Endodermal cell (in vitro differentiated cells): ENCODE data around the gene KIF18B. TPM values are rescaled to one million over a fixed set of nuclear protein-coding genes. Genes with fewer than 3 reads are reported as not detected.

Source experiments
- DNase-seq: peaks from one replicate; pipeline ENCODE4 v3.0.0-alpha.2; 2017
- H3K27ac ChIP-seq: 2 replicates; pipeline ENCODE4 v1.5.1; 2013; ENCODE audit warnings: mild to moderate bottlenecking, low read depth, low read length, moderate library complexity
- H3K27me3 ChIP-seq: 2 replicates; pipeline ENCODE4 v1.6.1; 2013; ENCODE audit warnings: mild to moderate bottlenecking, low read length, moderate library complexity; ENCODE audit not compliant: insufficient read depth, control insufficient read depth, poor library complexity, severe bottlenecking
- H3K36me3 ChIP-seq: 2 replicates; pipeline ENCODE4 v1.7.0; 2013; ENCODE audit warnings: mild to moderate bottlenecking, low read length, moderate library complexity; ENCODE audit not compliant: control insufficient read depth, insufficient read depth
- H3K4me1 ChIP-seq: one replicate; pipeline ENCODE4 v1.7.0; 2013; ENCODE audit warnings: low read length; ENCODE audit not compliant: control insufficient read depth, insufficient read depth
- H3K4me3 ChIP-seq: 2 replicates; pipeline ENCODE4 v1.5.1; 2013; ENCODE audit warnings: mild to moderate bottlenecking, low read length, moderate library complexity
- H3K9ac ChIP-seq: 2 replicates; pipeline ENCODE4 v1.6.1; 2013; ENCODE audit warnings: mild to moderate bottlenecking, low read length, moderate library complexity; ENCODE audit not compliant: poor library complexity, severe bottlenecking; ENCODE audit errors: extremely low read depth
- H3K9me3 ChIP-seq: 2 replicates; pipeline ENCODE4 v1.6.1; 2013; ENCODE audit warnings: mild to moderate bottlenecking, low read length, moderate library complexity; ENCODE audit not compliant: control insufficient read depth
- H3K27ac Mint-ChIP-seq: 2 replicates; pipeline ENCODE4 v1.8.0; 2020; ENCODE audit warnings: mixed read lengths
- H3K27me3 Mint-ChIP-seq: 2 replicates; pipeline ENCODE4 v1.8.0; 2021; ENCODE audit warnings: mild to moderate bottlenecking, mixed read lengths; ENCODE audit not compliant: insufficient read depth
- H3K36me3 Mint-ChIP-seq: 2 replicates; pipeline ENCODE4 v1.8.0; 2020; ENCODE audit warnings: low read depth, mixed read lengths
- H3K4me1 Mint-ChIP-seq: 2 replicates; pipeline ENCODE4 v1.8.0; 2020; ENCODE audit warnings: mixed read lengths
- H3K4me3 Mint-ChIP-seq: 2 replicates; pipeline ENCODE4 v1.8.0; 2020; ENCODE audit warnings: mild to moderate bottlenecking, moderate library complexity, mixed read lengths
- H3K9me3 Mint-ChIP-seq: 2 replicates; pipeline ENCODE4 v1.8.0; 2020; ENCODE audit warnings: mild to moderate bottlenecking, mixed read lengths
- CTCF ChIP-seq: fragments of 200-600 bp; sonication (generic); conservative IDR thresholded peaks from 2 replicates; pipeline ENCODE4 v1.5.0; 2021; ENCODE audit warnings: antibody characterized with exemption, mild to moderate bottlenecking
- whole genome bisulfite sequencing, 2 experiments: methylation state at CpG; one replicate each; pipeline versions ENCODE4 v1.1.5 to v1.1.7; 2013; ENCODE audit warnings: missing lambda C conversion rate in 2 of 2, mixed read lengths in 1 of 2; ENCODE audit not compliant: insufficient coverage in 1 of 2, insufficient read length in 1 of 2; 5-methylcytosine and 5-hydroxymethylcytosine counted together
- total RNA-seq, 2 donors: library from RNA; stranded (reverse); fragmentation: NEBNext Ultra II Directional in 1 of 2; extraction: Animal tissue kit (Norgen Biotek cat#: 25700) in 1 of 2; gene quantifications; 2 replicates in 1 of 2; 3 replicates in 1 of 2; pipeline ENCODE4 v1.2.1, GENCODE V29; 2021

Gene KIF18B
- total RNA-seq, 2 donors from 2014 or later = 43.5 to 64.7 TPM

GRCh38 chr17:44961921-44962350 lies 14.4 kb upstream of the KIF18B start:
- peak; percentile 88 for DNase-seq
- Mint-ChIP-seq H3K36me3 (no peaks in the 10 kb centered on the region), H3K27me3 (peaks cover 58% of the 10 kb centered on the region), H3K4me1 (no peaks in the 10 kb centered on the region), H3K4me3 (no peak overlapping the region), H3K27ac (no peak overlapping the region), H3K9me3 (peaks cover 3% of the 10 kb centered on the region)
- H3K9ac ChIP-seq = no peak overlapping the region
- H3K27me3 ChIP-seq = peaks cover 34% of the 10 kb centered on the region
- no peak overlapping the region for H3K4me3 ChIP-seq
- H3K4me1 ChIP-seq = no peaks in the 10 kb centered on the region
- H3K9me3 ChIP-seq = peaks cover 7% of the 10 kb centered on the region
- WGBS, 2 experiments = 72% methylated on average over 7 of the region's 7 CpGs; no CpG with 5 or more reads in 1 of the 2 experiments
- H3K27ac ChIP-seq = no peak overlapping the region
- no peaks in the 10 kb centered on the region for H3K36me3 ChIP-seq
- TF ChIP-seq CTCF = peak; percentile 63

- DNase-seq = no peak
- TF ChIP-seq CTCF = no peak
- Histone ChIP-seq H3K4me1 (no peaks in the 10 kb centered on the region), H3K9me3 (peaks cover 4% of the 10 kb centered on the region), H3K36me3 (no peaks in the 10 kb centered on the region), H3K27ac (no peak overlapping the region), H3K4me3 (no peak overlapping the region), H3K9ac (no peak overlapping the region), H3K27me3 (peaks cover 22% of the 10 kb centered on the region)
- H3K4me1 Mint-ChIP-seq = no peaks in the 10 kb centered on the region
- H3K27me3 Mint-ChIP-seq = peaks cover 47% of the 10 kb centered on the region
- no peak overlapping the region for H3K4me3 Mint-ChIP-seq
- no peaks in the 10 kb centered on the region for H3K36me3 Mint-ChIP-seq
- H3K27ac Mint-ChIP-seq = no peak overlapping the region
- 87 to 100% methylated on average over 2 of the region's 2 CpGs for WGBS, 2 experiments
- no peaks in the 10 kb centered on the region for H3K9me3 Mint-ChIP-seq
These were observed 13.1 kb upstream of the KIF18B start for GRCh38 chr17:44960691-44961090.

- Mint-ChIP-seq H3K4me1 (peaks cover 3% of the 10 kb centered on the region), H3K4me3 (peak overlapping the region; percentile 30), H3K36me3 (no peaks in the 10 kb centered on the region), H3K9me3 (no peaks in the 10 kb centered on the region), H3K27ac (no peak overlapping the region), H3K27me3 (peaks cover 42% of the 10 kb centered on the region)
- TF ChIP-seq CTCF = no peak
- no peaks in the 10 kb centered on the region for H3K36me3 ChIP-seq
- H3K9ac ChIP-seq = no peak overlapping the region
- peaks cover 15% of the 10 kb centered on the region for H3K27me3 ChIP-seq
- WGBS, 2 experiments = 78 to 86% methylated on average over 11 to 56 of the region's 56 CpGs
- DNase-seq = peak; percentile 67
- H3K9me3 ChIP-seq = no peaks in the 10 kb centered on the region
- no peak overlapping the region for H3K4me3 ChIP-seq
- H3K4me1 ChIP-seq = no peaks in the 10 kb centered on the region
- no peak overlapping the region for H3K27ac ChIP-seq
These were observed 12.4 kb upstream of the KIF18B start for GRCh38 chr17:44959821-44960531.
